PC-3 (cell line): Measurements from ENCODE around the gene R3HDM2. TPM values are rescaled to one million over a fixed set of nuclear protein-coding genes. Genes with fewer than 3 reads are reported as not detected.

ENCODE experiments used
- ATAC-seq: fragments of 200-7000 bp; cut with Tn5 transposase; 2 replicates; pipeline ENCODE4 v1.9.1; 2020; ENCODE audit warnings: mild to moderate bottlenecking, moderate library complexity
- BruUV-seq: library from RNA; stranded (reverse); fragments of 400-500 nt; replicated peaks from 2 replicates; lab custom pipeline; 2021; lab: Mats Ljungman, UMichigan
- CTCF ChIA-PET: fragments of 300-600 bp; sonication (Branson Sonifier 250); formaldehyde crosslinking; loops from one replicate; lab custom pipeline; 2022; ENCODE audit warnings: antibody characterized with exemption; lab: Charles Lee
- POLR2A ChIA-PET: fragments of 300-600 bp; sonication (Branson Sonifier 250); formaldehyde crosslinking; loops from one replicate; lab custom pipeline; 2022; ENCODE audit warnings: antibody characterized with exemption; ENCODE audit not compliant: unreplicated experiment; lab: Charles Lee
- DNase-seq: peaks from one replicate; pipeline ENCODE4 v3.0.0-alpha.2; 2015
- H2AFZ ChIP-seq: fragments of 300-600 bp; sonication (generic); 2 replicates; pipeline ENCODE4 v1.6.0; 2016; ENCODE audit warnings: antibody characterized with exemption, low read length
- H3F3A ChIP-seq: fragments of 300-600 bp; sonication (generic); one replicate; pipeline ENCODE4 v1.6.0; 2017; ENCODE audit warnings: antibody characterized with exemption, low read length, control low read depth, mild to moderate bottlenecking; ENCODE audit not compliant: unreplicated experiment
- H3K27ac ChIP-seq: fragments of 300-600 bp; sonication (generic); 2 replicates; pipeline ENCODE4 v1.5.1; 2016; ENCODE audit warnings: mild to moderate bottlenecking, low read length
- H3K27me3 ChIP-seq: fragments of 300-600 bp; sonication (generic); 2 replicates; pipeline ENCODE4 v1.6.1; 2016; ENCODE audit warnings: low read length, mixed read lengths
- H3K36me3 ChIP-seq: fragments of 300-600 bp; sonication (generic); 2 replicates; pipeline ENCODE4 v1.6.1; 2016; ENCODE audit warnings: low read depth, mixed run types, low read length, mixed read lengths
- H3K4me1 ChIP-seq: fragments of 300-600 bp; sonication (generic); 2 replicates; pipeline ENCODE4 v1.5.1; 2016; ENCODE audit warnings: low read length; ENCODE audit not compliant: insufficient read depth
- H3K4me2 ChIP-seq: fragments of 300-600 bp; sonication (generic); 2 replicates; pipeline ENCODE4 v1.6.0; 2016; ENCODE audit warnings: low read length
- H3K4me3 ChIP-seq: fragments of 300-600 bp; sonication (generic); 2 replicates; pipeline ENCODE4 v1.5.1; 2016; ENCODE audit warnings: mild to moderate bottlenecking, low read length, mixed read lengths
- H3K79me2 ChIP-seq: fragments of 300-600 bp; sonication (generic); 2 replicates; pipeline ENCODE4 v1.6.1; 2017; ENCODE audit warnings: low read length, mixed read lengths
- H3K9ac ChIP-seq: fragments of 300-600 bp; sonication (generic); 2 replicates; pipeline ENCODE4 v1.6.0; 2016; ENCODE audit warnings: mild to moderate bottlenecking, low read length
- H3K9me2 ChIP-seq: fragments of 300-600 bp; sonication (generic); replicated peaks from 2 replicates; pipeline ENCODE4 v1.6.1; 2016; ENCODE audit warnings: mixed run types, low read length, mixed read lengths
- H3K9me3 ChIP-seq: fragments of 300-600 bp; sonication (generic); 2 replicates; pipeline ENCODE4 v1.6.1; 2016; ENCODE audit warnings: low read length, mixed read lengths
- H4K20me1 ChIP-seq: fragments of 300-600 bp; sonication (generic); 2 replicates; pipeline ENCODE4 v1.6.1; 2016; ENCODE audit warnings: low read length, mixed read lengths
- EZH2 ChIP-seq: fragments of 300-600 bp; sonication (generic); IDR thresholded peaks from one replicate; pipeline ENCODE4 v1.6.1; 2017; ENCODE audit warnings: antibody characterized with exemption, mild to moderate bottlenecking, low read length; ENCODE audit not compliant: unreplicated experiment
- EZH2phosphoT487 ChIP-seq: fragments of 300-600 bp; sonication (generic); IDR thresholded peaks from 2 replicates; pipeline ENCODE4 v1.6.1; 2018; ENCODE audit warnings: mild to moderate bottlenecking, antibody characterized with exemption, low read length, borderline replicate concordance
- intact Hi-C: fragments of 100-400 bp; cut with micrococcal nuclease; formaldehyde crosslinking; loops from 2 replicates; pipeline ENCODE4 v1.9.0; 2023
- total RNA-seq: library from RNA; depleted of rRNA; stranded (reverse); fragments of >200 nt; gene quantifications from 2 replicates; pipeline ENCODE4 v1.2.3, GENCODE V29; 2014
- TF ChIP-seq, protein P1 (sequence below): fragments of 300-600 bp; sonication (generic); conservative IDR thresholded peaks from 2 replicates; pipeline ENCODE4 v1.5.1; 2017; ENCODE audit warnings: antibody characterized with exemption, low read depth, mild to moderate bottlenecking, low read length

The R3HDM2 gene
- total RNA-seq, 1 experiment from 2014 or later = 14.0 TPM

DNA sequence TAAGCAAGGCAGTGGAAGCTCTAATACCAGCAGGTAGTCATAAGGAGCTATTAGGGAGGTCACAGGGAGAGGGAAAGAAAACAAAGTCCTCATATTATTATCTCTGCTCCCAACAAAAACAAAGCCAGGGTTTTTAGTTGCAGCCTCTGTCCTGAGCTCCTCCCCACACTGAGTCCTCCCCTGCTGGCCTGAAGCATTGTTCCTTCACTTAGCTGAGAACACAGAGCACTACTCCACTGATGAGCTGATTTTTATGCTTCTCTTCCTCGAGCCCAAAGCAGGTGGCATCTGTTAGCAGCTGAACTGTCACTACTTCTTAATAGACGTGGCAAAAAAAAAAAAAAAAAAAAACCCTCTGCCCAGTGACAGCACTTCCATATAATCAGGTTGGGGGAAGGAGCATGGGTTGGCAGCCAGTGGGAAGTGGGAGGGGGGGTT, 169.4 kb downstream of the R3HDM2 start:
- H3K79me2 ChIP-seq = no peaks in the 10 kb centered on the region
- ATAC-seq (no peak), DNase-seq (no peak)
- no peaks in the 10 kb centered on the region for H3K27me3 ChIP-seq
- no peaks in the 10 kb centered on the region for H4K20me1 ChIP-seq
- TF ChIP-seq, protein P1, sequence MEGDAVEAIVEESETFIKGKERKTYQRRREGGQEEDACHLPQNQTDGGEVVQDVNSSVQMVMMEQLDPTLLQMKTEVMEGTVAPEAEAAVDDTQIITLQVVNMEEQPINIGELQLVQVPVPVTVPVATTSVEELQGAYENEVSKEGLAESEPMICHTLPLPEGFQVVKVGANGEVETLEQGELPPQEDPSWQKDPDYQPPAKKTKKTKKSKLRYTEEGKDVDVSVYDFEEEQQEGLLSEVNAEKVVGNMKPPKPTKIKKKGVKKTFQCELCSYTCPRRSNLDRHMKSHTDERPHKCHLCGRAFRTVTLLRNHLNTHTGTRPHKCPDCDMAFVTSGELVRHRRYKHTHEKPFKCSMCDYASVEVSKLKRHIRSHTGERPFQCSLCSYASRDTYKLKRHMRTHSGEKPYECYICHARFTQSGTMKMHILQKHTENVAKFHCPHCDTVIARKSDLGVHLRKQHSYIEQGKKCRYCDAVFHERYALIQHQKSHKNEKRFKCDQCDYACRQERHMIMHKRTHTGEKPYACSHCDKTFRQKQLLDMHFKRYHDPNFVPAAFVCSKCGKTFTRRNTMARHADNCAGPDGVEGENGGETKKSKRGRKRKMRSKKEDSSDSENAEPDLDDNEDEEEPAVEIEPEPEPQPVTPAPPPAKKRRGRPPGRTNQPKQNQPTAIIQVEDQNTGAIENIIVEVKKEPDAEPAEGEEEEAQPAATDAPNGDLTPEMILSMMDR = no peak
- TF ChIP-seq EZH2 = no peak
- no peak for TF ChIP-seq EZH2phosphoT487
- H3K4me1 ChIP-seq = no peaks in the 10 kb centered on the region
- CTCF ChIA-PET = no interaction called here
- H3K9me3 ChIP-seq = no peaks in the 10 kb centered on the region
- no TSS peak for BruUV-seq
- no peak overlapping the region for H3K4me2 ChIP-seq
- no peaks in the 10 kb centered on the region for H3K9me2 ChIP-seq
- no peak overlapping the region for H3K9ac ChIP-seq
- peaks cover 6% of the 10 kb centered on the region; the same call in 1 of the 2 replicates for H3K36me3 ChIP-seq
- POLR2A ChIA-PET = no interaction called here
- H3F3A ChIP-seq = no peaks in the 10 kb centered on the region
- H3K4me3 ChIP-seq = no peak overlapping the region
- H3K27ac ChIP-seq = no peak overlapping the region
- no peak overlapping the region for H2AFZ ChIP-seq
- intact Hi-C loops = no loop called here

DNA sequence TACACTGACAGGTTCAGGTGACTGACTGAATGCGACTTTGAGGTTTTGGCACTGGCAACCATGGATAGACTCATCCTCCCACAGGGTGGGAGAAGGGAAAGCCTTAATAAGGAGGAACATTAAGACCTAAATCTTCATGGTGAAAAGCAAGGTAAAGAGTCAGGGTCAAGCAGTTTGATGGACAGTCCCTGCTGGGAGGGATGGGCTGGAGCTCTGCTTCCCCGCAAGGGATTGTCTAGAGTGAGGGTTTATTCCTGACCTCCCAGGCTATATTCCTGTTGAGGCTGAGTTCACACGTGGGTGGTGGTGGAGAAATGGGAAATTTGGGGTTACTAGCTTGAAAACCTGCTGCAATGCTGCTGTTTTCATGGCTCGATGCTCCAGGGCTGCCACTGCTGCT, 170.5 kb downstream of the R3HDM2 start:
- no peak for DNase-seq
- CTCF ChIA-PET = no interaction called here
- H3K4me1 ChIP-seq = no peaks in the 10 kb centered on the region

More for the DNA sequence above, 170.5 kb downstream of the R3HDM2 start:
- Histone ChIP-seq H2AFZ (no peak overlapping the region), H3K4me2 (no peak overlapping the region), H3K36me3 (peaks cover 6% of the 10 kb centered on the region; the same call in 1 of the 2 replicates), H3K9me3 (no peaks in the 10 kb centered on the region), H3K27me3 (no peaks in the 10 kb centered on the region), H3K9me2 (no peaks in the 10 kb centered on the region), H3F3A (no peaks in the 10 kb centered on the region), H3K4me3 (no peak overlapping the region), H3K9ac (no peak overlapping the region), H4K20me1 (no peaks in the 10 kb centered on the region), H3K79me2 (no peaks in the 10 kb centered on the region), H3K27ac (no peak overlapping the region)
- intact Hi-C loops = no loop called here
- TF ChIP-seq, protein P1 = no peak
- TF ChIP-seq EZH2 = no peak
- TF ChIP-seq EZH2phosphoT487 = no peak
- POLR2A ChIA-PET = no interaction called here
- ATAC-seq = no peak
- no TSS peak for BruUV-seq
